SU-DHL-6 (cell line): ENCODE data around the gene WNT1.
A peak's percentile ranks its signal among the peaks of the same experiment; 100 is the strongest.

Experiments
- H2AFZ ChIP-seq: fragments of 200-600 bp; sonication (generic); 2 replicates; pipeline ENCODE4 v1.6.1; 2014; ENCODE audit warnings: low read depth, mild to moderate bottlenecking, moderate library complexity, mixed read lengths, antibody characterized with exemption, low read length; ENCODE audit not compliant: severe bottlenecking
- H3F3A ChIP-seq: fragments of 200-600 bp; shearing (Covaris generic); 2 replicates; pipeline ENCODE4 v1.6.0; 2016; ENCODE audit warnings: antibody characterized with exemption, mild to moderate bottlenecking; ENCODE audit not compliant: insufficient read depth
- H3K27ac ChIP-seq: fragments of 200-600 bp; sonication (generic); 2 replicates; pipeline ENCODE4 v1.5.1; 2016; ENCODE audit warnings: low read depth, mild to moderate bottlenecking, low read length, moderate library complexity, mixed read lengths
- H3K27me3 ChIP-seq: fragments of 200-600 bp; sonication (generic), shearing (Covaris generic); 2 replicates; pipeline ENCODE4 v1.6.0; 2014; ENCODE audit warnings: mild to moderate bottlenecking, low read length
- H3K36me3 ChIP-seq: fragments of 200-600 bp; sonication (generic); 2 replicates; pipeline ENCODE4 v1.6.1; 2014; ENCODE audit warnings: mild to moderate bottlenecking, low read length, mixed read lengths
- H3K4me2 ChIP-seq: fragments of 300-600, 200-600 bp; shearing (Covaris generic), sonication (generic); 2 replicates; pipeline ENCODE4 v1.6.0; 2014; ENCODE audit warnings: low read length, low read depth, mild to moderate bottlenecking; ENCODE audit not compliant: poor library complexity, severe bottlenecking
- H3K4me3 ChIP-seq: fragments of 200-600 bp; sonication (generic); 2 replicates; pipeline ENCODE4 v1.5.1; 2014; ENCODE audit warnings: antibody characterized with exemption, low read length, mild to moderate bottlenecking, mixed read lengths; ENCODE audit not compliant: insufficient read depth, poor library complexity, severe bottlenecking
- H3K79me2 ChIP-seq: fragments of 200-600 bp; sonication (generic); 2 replicates; pipeline ENCODE4 v1.6.1; 2014; ENCODE audit warnings: mild to moderate bottlenecking, low read length, moderate library complexity; ENCODE audit not compliant: insufficient read depth
- H3K9ac ChIP-seq: fragments of 200-600 bp; sonication (generic); 2 replicates; pipeline ENCODE4 v1.7.0; 2014; ENCODE audit warnings: mild to moderate bottlenecking, low read length
- H3K9me2 ChIP-seq: fragments of 200-600 bp; sonication (generic); replicated peaks from 2 replicates; pipeline ENCODE4 v1.6.1; 2014; ENCODE audit warnings: low read length; ENCODE audit not compliant: insufficient read depth
- H3K9me3 ChIP-seq: fragments of 200-600 bp; sonication (generic); 2 replicates; pipeline ENCODE4 v1.6.1; 2014; ENCODE audit warnings: low read length, mixed read lengths; ENCODE audit not compliant: insufficient read depth
- H4K20me1 ChIP-seq: fragments of 200-600 bp; sonication (generic); 2 replicates; pipeline ENCODE4 v1.6.1; 2014; ENCODE audit warnings: low read depth, mild to moderate bottlenecking, antibody characterized with exemption, low read length, moderate library complexity, mixed read lengths
- CTCF ChIP-seq: fragments of 200-600 bp; sonication (generic); IDR thresholded peaks from one replicate; pipeline ENCODE4 v1.5.1; 2017; ENCODE audit warnings: antibody characterized with exemption, mild to moderate bottlenecking, low read length, moderate library complexity; ENCODE audit not compliant: insufficient read depth, poor library complexity, severe bottlenecking
- EZH2phosphoT487 ChIP-seq: fragments of 200-600 bp; sonication (generic), shearing (Covaris generic); conservative IDR thresholded peaks from 2 replicates; pipeline ENCODE4 v1.6.1; 2018; ENCODE audit warnings: mild to moderate bottlenecking, antibody characterized with exemption, low read length, moderate library complexity, mixed read lengths

WNT1 gene

GRCh38 chr12:48978291-48978740 is at the start of gene WNT1:
Gene WNT1 (plus strand): TSS chr12:48978322. CDS start chr12:48978651, 329 bp downstream.
- Histone ChIP-seq H4K20me1 (no peaks in the 10 kb centered on the region), H3K27me3 (no peaks in the 10 kb centered on the region), H3K4me2 (peak within 1 kb of the TSS; percentile 44), H2AFZ (peak within 1 kb of the TSS; percentile 81), H3F3A (no peaks in the 10 kb centered on the region), H3K9ac (no peak within 1 kb of the TSS), H3K9me3 (no peaks in the 10 kb centered on the region), H3K4me3 (no peak within 1 kb of the TSS), H3K79me2 (no peaks in the 10 kb centered on the region), H3K27ac (no peak within 1 kb of the TSS), H3K9me2 (no peaks in the 10 kb centered on the region), H3K36me3 (no peaks in the 10 kb centered on the region)
- no peak for TF ChIP-seq CTCF
- TF ChIP-seq EZH2phosphoT487: no peak

GRCh38 chr12:48929551-48929950 is 48.6 kb upstream of the WNT1 start:
- H3K9ac ChIP-seq: no peak overlapping the region
- no peaks in the 10 kb centered on the region for H3K9me2 ChIP-seq
- TF ChIP-seq CTCF: no peak
- TF ChIP-seq EZH2phosphoT487: no peak
- H3K27me3 ChIP-seq: no peaks in the 10 kb centered on the region
- H3K79me2 ChIP-seq: no peaks in the 10 kb centered on the region
- peaks cover 5% of the 10 kb centered on the region; the same call in 1 of the 2 replicates for H3K36me3 ChIP-seq
- H3K27ac ChIP-seq: no peak overlapping the region
- no peaks in the 10 kb centered on the region for H3K9me3 ChIP-seq
- no peak overlapping the region for H3K4me3 ChIP-seq
- no peak overlapping the region for H3K4me2 ChIP-seq
- no peaks in the 10 kb centered on the region for H4K20me1 ChIP-seq
- H2AFZ ChIP-seq: no peak overlapping the region
- H3F3A ChIP-seq: peaks cover 6% of the 10 kb centered on the region; the same call in 1 of the 2 replicates

GRCh38 chr12:48930475-48930874 is 47.6 kb upstream of the WNT1 start:
- H2AFZ ChIP-seq: no peak overlapping the region
- H3K9me2 ChIP-seq: no peaks in the 10 kb centered on the region
- H4K20me1 ChIP-seq: no peaks in the 10 kb centered on the region
- H3K79me2 ChIP-seq: no peaks in the 10 kb centered on the region
- no peaks in the 10 kb centered on the region for H3K27me3 ChIP-seq
- H3K36me3 ChIP-seq: peaks cover 5% of the 10 kb centered on the region; the same call in 1 of the 2 replicates
- no peak overlapping the region for H3K9ac ChIP-seq
- peaks cover 6% of the 10 kb centered on the region; the same call in 1 of the 2 replicates for H3F3A ChIP-seq
- no peak overlapping the region for H3K4me2 ChIP-seq
- no peak overlapping the region for H3K4me3 ChIP-seq
- no peaks in the 10 kb centered on the region for H3K9me3 ChIP-seq
- H3K27ac ChIP-seq: no peak overlapping the region
- TF ChIP-seq CTCF (no peak), EZH2phosphoT487 (no peak)
